ENCODE data around the gene DEGS2.
"Not testable (repeated sequence)": the region's sequence is repeated elsewhere in the genome, so short reads cannot be mapped to it uniquely, and the experiment has no call there.

Gene DEGS2

DNA sequence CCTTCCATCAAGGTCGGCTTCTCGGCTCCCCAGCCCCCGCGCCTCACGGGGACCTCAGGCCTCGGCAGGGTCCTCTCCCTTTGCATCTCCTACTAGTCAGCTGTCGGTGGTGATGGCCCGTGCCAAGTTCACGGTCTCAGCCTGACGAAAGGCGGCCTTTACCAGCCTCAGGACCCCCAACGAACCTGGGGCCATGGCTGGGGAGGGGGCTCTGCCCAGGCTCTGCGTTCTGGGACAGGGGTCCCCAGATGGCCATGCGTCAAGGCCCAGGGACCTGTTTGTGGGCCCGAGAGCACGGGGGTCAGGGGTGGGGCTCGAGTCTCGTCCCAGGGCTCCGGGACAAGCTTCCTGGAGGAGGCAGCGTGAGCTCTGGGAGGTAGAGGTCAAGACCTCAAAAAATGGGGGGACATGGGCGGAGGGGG, 32.8 kb upstream of the DEGS2 start:
- peak overlapping the region; percentile 15 to 91 for H3K27ac Mint-ChIP-seq
- no peaks in the 10 kb centered on the region for H3K36me3 Mint-ChIP-seq (ENCODE audit: insufficient read depth)
- no peaks in the 10 kb centered on the region for H3K27me3 Mint-ChIP-seq
- DNase-seq (no peak), ATAC-seq (replicated peaks) (no peak)
- H3K4me1 Mint-ChIP-seq (ENCODE audit: low read depth in 2 of 2), result peaks cover 7 to 12% of the 10 kb centered on the region in 2 donors
- peak overlapping the region; percentile 72 to 80 for H3K4me3 Mint-ChIP-seq
- H3K9me3 Mint-ChIP-seq, result no peaks in the 10 kb centered on the region

DNA sequence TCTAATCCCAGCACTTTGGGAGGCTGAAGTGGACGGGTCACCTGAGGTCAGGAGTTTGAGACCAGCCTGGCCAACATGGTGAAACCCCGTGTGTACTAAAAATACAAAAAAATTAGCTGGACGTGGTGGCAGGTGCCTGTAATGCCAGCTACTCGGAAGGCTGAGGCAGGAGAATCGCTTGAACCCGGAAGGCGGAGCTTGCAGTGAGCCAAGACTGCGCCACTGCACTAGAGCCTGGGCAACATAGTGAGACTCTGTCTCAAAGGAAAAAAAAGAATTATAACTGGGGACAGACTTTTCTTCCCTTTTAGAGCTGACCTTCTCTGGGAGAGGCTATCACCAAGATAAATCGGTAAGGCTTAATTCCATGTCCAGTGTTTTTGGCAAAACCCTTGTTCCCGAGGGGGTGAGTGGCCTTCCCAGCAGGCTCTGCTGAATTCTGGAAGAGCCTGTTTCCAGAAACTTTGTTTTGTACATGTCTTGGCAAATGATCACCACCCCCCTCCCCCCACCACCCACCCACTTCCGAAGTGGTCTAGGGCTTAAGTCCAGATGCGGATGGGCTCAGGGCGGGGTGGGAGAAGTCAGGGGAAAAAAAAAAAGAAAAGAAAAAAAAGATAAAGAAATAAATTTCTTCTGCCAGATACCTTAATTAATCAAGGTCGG, 32.3 kb upstream of the DEGS2 start:
- Mint-ChIP-seq H3K27ac (no peak overlapping the region), H3K4me3 (peak overlapping the region in 1 of 2 donors; percentile 29), H3K36me3 (ENCODE audit: insufficient read depth) (peaks cover under 1% of the 10 kb centered on the region), H3K27me3 (no peaks in the 10 kb centered on the region), H3K9me3 (no peaks in the 10 kb centered on the region), H3K4me1 (ENCODE audit: low read depth in 2 of 2) (peaks cover 7 to 12% of the 10 kb centered on the region in 2 donors)
- no peak for ATAC-seq (replicated peaks)
- no peak for DNase-seq

GRCh38 chr14:100190126-100190525, 30.7 kb upstream of the DEGS2 start:
- ATAC-seq (replicated peaks) (no peak), DNase-seq (no peak)
- peaks cover 3% of the 10 kb centered on the region for H3K36me3 Mint-ChIP-seq (ENCODE audit: insufficient read depth)
- no peaks in the 10 kb centered on the region for H3K27me3 Mint-ChIP-seq
- H3K27ac Mint-ChIP-seq, result no peak overlapping the region
- peaks cover 7 to 12% of the 10 kb centered on the region in 2 donors for H3K4me1 Mint-ChIP-seq (ENCODE audit: low read depth in 2 of 2)
- H3K9me3 Mint-ChIP-seq, result no peaks in the 10 kb centered on the region
- no peak overlapping the region for H3K4me3 Mint-ChIP-seq

- Mint-ChIP-seq H3K4me3 (no peak overlapping the region), H3K27me3 (no peaks in the 10 kb centered on the region), H3K27ac (no peak overlapping the region), H3K4me1 (ENCODE audit: low read depth in 2 of 2) (peaks cover 5 to 6% of the 10 kb centered on the region in 2 donors), H3K36me3 (ENCODE audit: insufficient read depth) (peaks cover 3% of the 10 kb centered on the region), H3K9me3 (no peaks in the 10 kb centered on the region)
- ATAC-seq (replicated peaks), result no peak
- no peak for DNase-seq
These were observed 29.1 kb upstream of the DEGS2 start for GRCh38 chr14:100188392-100189030.

DNA sequence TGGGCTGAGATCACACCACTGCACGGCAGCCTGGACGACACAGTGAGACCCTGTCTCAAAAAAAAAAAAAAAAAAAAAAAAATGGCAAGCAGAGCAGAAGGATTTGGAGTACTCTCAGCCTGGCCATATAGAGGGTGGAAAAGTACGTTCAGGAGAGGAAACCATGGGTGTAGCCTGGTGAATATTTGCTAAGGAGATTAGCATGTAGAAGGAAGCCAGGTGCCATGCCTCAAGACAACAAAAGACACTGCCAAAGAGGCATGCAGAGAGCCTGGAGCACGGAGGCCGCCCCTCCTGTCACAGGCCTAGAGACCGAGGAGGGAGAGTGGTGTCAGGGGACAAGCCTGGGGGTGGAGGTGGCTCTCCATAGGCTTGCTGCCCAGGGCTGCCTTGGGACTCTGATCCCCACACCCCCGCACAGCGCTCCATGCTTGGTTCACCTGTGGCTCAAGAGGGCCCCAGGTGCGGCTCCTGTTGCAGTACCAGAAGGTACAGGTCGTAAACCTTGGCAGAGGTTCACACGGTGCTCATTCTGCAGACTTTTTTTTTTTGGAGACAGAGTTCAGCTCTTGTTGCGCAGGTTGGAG, 27.9 kb upstream of the DEGS2 start:
- H3K27me3 Mint-ChIP-seq, result no peaks in the 10 kb centered on the region
- no peak for DNase-seq
- no peaks in the 10 kb centered on the region for H3K4me1 Mint-ChIP-seq (ENCODE audit: low read depth in 2 of 2)
- ATAC-seq (replicated peaks), result no peak
- peaks cover 3% of the 10 kb centered on the region for H3K36me3 Mint-ChIP-seq (ENCODE audit: insufficient read depth)
- no peaks in the 10 kb centered on the region for H3K9me3 Mint-ChIP-seq
- no peak overlapping the region for H3K27ac Mint-ChIP-seq
- H3K4me3 Mint-ChIP-seq, result no peak overlapping the region

DNA sequence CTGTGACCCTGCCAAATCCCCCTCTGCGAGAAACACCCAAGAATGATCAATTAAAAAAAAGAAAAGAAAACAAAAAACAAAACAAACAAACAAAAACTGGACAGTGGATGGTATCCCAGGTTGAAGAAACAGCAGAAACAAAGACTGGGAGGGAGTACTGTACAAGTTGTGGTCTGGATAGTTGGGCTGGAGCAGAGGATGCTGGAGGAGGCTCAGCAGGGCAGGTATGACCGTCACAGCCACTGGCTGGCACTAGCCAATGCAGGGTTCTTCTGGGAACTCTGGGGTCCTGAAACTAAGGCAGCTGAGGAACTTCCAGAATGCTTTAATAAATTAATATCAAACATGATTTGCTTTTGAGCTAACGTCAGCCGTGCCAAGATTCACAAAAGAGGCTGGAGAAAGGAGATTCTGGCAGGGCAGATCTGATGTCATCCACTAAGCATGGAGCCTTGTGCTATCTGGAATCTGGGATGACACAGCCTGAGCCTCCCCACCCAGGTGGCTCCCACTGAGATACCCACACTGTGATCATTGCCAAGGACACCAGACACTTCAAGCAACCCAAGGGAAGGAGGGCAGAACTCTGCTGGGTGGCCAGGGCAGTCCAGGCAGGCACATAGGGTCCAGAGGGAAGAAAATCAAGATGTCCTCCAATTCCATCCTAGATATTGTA, 22.6 kb upstream of the DEGS2 start:
- not testable (repeated sequence) for H3K9me3 Mint-ChIP-seq; H3K4me1 Mint-ChIP-seq (ENCODE audit: low read depth in 2 of 2); DNase-seq; H3K36me3 Mint-ChIP-seq (ENCODE audit: insufficient read depth); H3K27me3 Mint-ChIP-seq; ATAC-seq (replicated peaks); H3K27ac Mint-ChIP-seq; H3K4me3 Mint-ChIP-seq

DNA sequence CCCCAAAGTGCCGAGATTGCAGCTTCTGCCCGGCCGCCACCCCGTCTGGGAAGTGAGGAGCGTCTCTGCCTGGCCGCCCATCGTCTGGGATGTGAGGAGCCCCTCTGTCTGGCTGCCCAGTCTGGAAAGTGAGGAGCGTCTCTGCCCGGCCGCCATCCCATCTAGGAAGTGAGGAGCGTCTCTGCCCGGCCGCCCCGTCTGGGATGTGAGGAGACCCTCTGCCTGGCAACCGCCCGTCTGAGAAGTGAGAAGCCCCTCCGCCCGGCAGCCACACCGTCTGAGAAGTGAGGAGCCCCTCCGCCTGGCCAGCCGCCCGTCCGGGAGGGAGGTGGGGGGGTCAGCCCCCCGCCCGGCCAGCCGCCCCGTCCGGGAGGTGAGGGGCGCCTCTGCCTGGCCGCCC, 21.2 kb upstream of the DEGS2 start:
- H3K4me3 Mint-ChIP-seq; H3K9me3 Mint-ChIP-seq; H3K27ac Mint-ChIP-seq; H3K4me1 Mint-ChIP-seq (ENCODE audit: low read depth in 2 of 2); ATAC-seq (replicated peaks); H3K36me3 Mint-ChIP-seq (ENCODE audit: insufficient read depth); DNase-seq; H3K27me3 Mint-ChIP-seq: not testable (repeated sequence)

- H3K4me3 Mint-ChIP-seq, result no peak overlapping the region
- no peaks in the 10 kb centered on the region for H3K4me1 Mint-ChIP-seq (ENCODE audit: low read depth in 2 of 2)
- H3K9me3 Mint-ChIP-seq, result no peaks in the 10 kb centered on the region
- DNase-seq, result no peak
- peaks cover 16 to 20% of the 10 kb centered on the region in 2 donors for H3K27me3 Mint-ChIP-seq
- no peaks in the 10 kb centered on the region for H3K36me3 Mint-ChIP-seq (ENCODE audit: insufficient read depth)
- ATAC-seq (replicated peaks), result no peak
- no peak overlapping the region for H3K27ac Mint-ChIP-seq
These were observed 19.2 kb upstream of the DEGS2 start for GRCh38 chr14:100178691-100179090.

DNA sequence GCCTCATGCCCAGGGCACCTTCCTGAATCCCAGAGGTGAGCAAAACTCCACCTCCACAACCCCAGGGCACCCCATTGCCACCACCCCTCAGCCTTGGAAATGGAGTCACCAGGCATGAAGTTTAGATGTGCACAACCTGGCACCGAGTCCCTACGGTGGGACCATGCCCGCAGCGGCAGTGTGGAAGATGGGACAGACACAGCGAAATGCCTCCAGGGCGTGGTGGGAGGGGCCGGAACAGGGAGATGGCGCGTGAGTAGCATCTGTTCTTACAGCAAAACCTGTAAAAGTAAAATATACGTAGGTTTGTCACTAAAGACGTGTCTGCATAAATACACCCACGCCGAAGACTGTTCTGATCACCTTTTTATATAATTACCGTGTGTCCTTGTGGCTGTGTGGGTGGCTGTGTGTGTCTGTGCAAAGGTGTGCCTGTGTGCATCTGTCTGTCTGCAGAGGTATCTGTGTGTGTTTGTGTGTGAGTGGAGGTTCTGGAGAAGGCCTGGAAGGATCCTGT, 17.4 kb upstream of the DEGS2 start:
- no peak for DNase-seq
- Mint-ChIP-seq H3K4me1 (ENCODE audit: low read depth in 2 of 2) (no peaks in the 10 kb centered on the region), H3K4me3 (no peak overlapping the region)

DNA sequence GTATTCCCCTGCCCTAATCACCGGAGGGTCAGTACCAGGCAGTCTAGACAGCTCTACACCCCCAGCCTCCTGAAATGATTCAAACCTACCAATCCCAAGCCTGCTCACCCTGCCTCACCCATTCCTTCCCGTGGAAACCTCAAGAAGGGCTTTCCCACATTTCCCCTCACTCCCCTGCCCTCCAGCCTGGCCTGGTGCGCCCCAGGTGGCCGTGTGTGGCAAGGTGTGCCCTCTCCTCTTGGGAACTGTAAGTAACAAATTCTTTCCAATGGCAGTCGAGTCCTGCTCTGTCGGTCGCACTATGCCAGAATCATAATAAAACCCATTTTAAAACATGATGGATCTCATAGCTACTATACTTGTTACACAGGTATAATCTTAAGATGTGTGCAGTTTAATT, 13.9 kb upstream of the DEGS2 start:
- Mint-ChIP-seq H3K4me3 (no peak overlapping the region), H3K9me3 (no peaks in the 10 kb centered on the region), H3K27me3 (peaks cover 33 to 44% of the 10 kb centered on the region in 2 donors), H3K27ac (no peak overlapping the region), H3K4me1 (ENCODE audit: low read depth in 2 of 2) (peaks cover 4% of the 10 kb centered on the region in 2 donors), H3K36me3 (ENCODE audit: insufficient read depth) (peaks cover 3% of the 10 kb centered on the region)
- DNase-seq (no peak), ATAC-seq (replicated peaks) (no peak)

More for the DNA sequence above, 17.4 kb upstream of the DEGS2 start:
- Mint-ChIP-seq H3K9me3 (no peaks in the 10 kb centered on the region), H3K27me3 (peaks cover 26 to 30% of the 10 kb centered on the region in 2 donors), H3K27ac (no peak overlapping the region), H3K36me3 (ENCODE audit: insufficient read depth) (peaks cover 3% of the 10 kb centered on the region)
- ATAC-seq (replicated peaks), result no peak

DNA sequence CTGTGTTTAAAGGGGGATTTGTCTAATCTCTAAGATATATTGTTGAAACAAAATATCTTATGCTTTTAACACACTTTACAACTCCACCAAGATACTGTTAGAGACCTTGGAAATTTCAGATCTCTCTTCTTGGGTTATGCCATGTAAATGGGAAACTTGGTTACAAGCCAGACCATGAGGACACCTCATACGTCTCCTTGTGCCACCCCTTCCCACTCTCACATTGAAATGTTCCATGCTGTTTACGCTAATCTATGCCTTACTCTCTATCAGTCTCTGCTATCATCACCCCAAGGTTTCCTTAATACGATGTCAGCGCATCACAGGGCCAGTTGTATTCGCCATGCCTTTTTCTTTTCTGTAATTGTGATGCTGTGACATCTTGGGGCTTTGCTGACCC, 13.4 kb upstream of the DEGS2 start:
- ATAC-seq (replicated peaks) (no peak), DNase-seq (no peak)
- Mint-ChIP-seq H3K4me3 (no peak overlapping the region), H3K36me3 (ENCODE audit: insufficient read depth) (peaks cover 3% of the 10 kb centered on the region), H3K9me3 (no peaks in the 10 kb centered on the region), H3K4me1 (ENCODE audit: low read depth in 2 of 2) (peaks cover 4% of the 10 kb centered on the region in 2 donors), H3K27ac (no peak overlapping the region), H3K27me3 (peaks cover 33 to 44% of the 10 kb centered on the region in 2 donors)

DNA sequence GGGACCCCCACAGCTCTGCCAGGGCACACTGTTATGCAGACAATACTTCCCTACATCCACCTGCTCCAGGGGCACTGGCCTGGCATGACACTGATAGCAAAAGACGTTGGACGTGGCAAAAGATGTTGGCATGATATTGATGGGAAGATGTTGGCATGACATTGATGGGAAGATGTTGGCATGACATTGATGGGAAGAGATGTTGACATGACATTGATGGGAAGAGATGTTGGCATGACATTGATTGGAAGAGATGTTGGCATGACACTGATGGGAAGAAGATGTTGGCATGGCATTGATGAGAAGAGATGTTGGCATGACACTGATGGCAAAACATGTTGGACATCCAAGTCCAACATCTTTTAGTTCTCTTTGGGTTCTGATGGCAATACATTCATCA, 11.4 kb upstream of the DEGS2 start:
- ATAC-seq (replicated peaks) (no peak), DNase-seq (no peak)
- no peak overlapping the region for H3K4me3 Mint-ChIP-seq
- H3K4me1 Mint-ChIP-seq (ENCODE audit: low read depth in 2 of 2), result peaks cover 11 to 12% of the 10 kb centered on the region in 2 donors
- peaks cover 3% of the 10 kb centered on the region for H3K36me3 Mint-ChIP-seq (ENCODE audit: insufficient read depth)
- H3K27me3 Mint-ChIP-seq, result peaks cover 33 to 44% of the 10 kb centered on the region in 2 donors
- no peak overlapping the region for H3K27ac Mint-ChIP-seq
- H3K9me3 Mint-ChIP-seq, result no peaks in the 10 kb centered on the region

- Mint-ChIP-seq H3K27ac (no peak overlapping the region), H3K36me3 (ENCODE audit: insufficient read depth) (peaks cover 3% of the 10 kb centered on the region), H3K9me3 (no peaks in the 10 kb centered on the region), H3K4me3 (no peak overlapping the region), H3K27me3 (peaks cover 15 to 22% of the 10 kb centered on the region in 2 donors), H3K4me1 (ENCODE audit: low read depth in 2 of 2) (peaks cover 11 to 16% of the 10 kb centered on the region in 2 donors)
- DNase-seq (no peak), ATAC-seq (replicated peaks) (peak; percentile 31)
These were observed 9.1 kb upstream of the DEGS2 start for GRCh38 chr14:100168506-100168905.

Data from effector memory CD8-positive, alpha-beta T cell (primary cell).